SK-N-SH (cell line): ENCODE results near the gene LHFPL5. TPM values are rescaled to one million over a fixed set of nuclear protein-coding genes. Genes with fewer than 3 reads are reported as not detected.

Experiments used
- CTCF ChIA-PET: fragments of 300-600, 350-600 bp; formaldehyde crosslinking; extraction: SDS; loops from one replicate; lab custom pipeline; 2021; lab: Yijun Ruan, JAX
- POLR2A ChIA-PET: fragments of 350-600 bp; sonication (Branson Sonifier 250); formaldehyde crosslinking; extraction: SDS; loops from one replicate; lab custom pipeline; 2020; ENCODE audit warnings: antibody characterized with exemption, inconsistent platforms; lab: Yijun Ruan, JAX
- DNase-seq: peaks from one replicate; pipeline ENCODE4 v3.0.0; 2012
- H2AFZ ChIP-seq: fragments of 200-600 bp; sonication (generic); 2 replicates; pipeline ENCODE4 v1.8.1; 2016; ENCODE audit warnings: antibody characterized with exemption, mild to moderate bottlenecking, low read depth
- H3F3A ChIP-seq: fragments of 200-600 bp; sonication (generic); replicated peaks from 2 replicates; pipeline ENCODE3; 2016; ENCODE audit warnings: antibody characterized with exemption, mild to moderate bottlenecking; ENCODE audit not compliant: insufficient read depth
- H3K27ac ChIP-seq, 2 experiments: fragments of 200-500 bp in 1 of 2; fragments of 200-600 bp in 1 of 2; sonication (Bioruptor generic) in 1 of 2; sonication (generic), shearing (Covaris generic) in 1 of 2; 2 replicates each; pipeline versions ENCODE4 v1.5.1 to v1.6.1; 2014 to 2016; ENCODE audit warnings: low read depth in 2 of 2, inconsistent platforms in 1 of 2, low read length in 1 of 2, mild to moderate bottlenecking in 1 of 2, mixed read lengths in 1 of 2
- H3K27me3 ChIP-seq: fragments of 200-600 bp; sonication (generic), shearing (Covaris generic); 2 replicates; pipeline ENCODE4 v1.6.1; 2016; ENCODE audit warnings: mixed run types; ENCODE audit not compliant: insufficient read depth
- H3K36me3 ChIP-seq, 2 experiments: fragments of 200-500 bp in 1 of 2; fragments of 200-600 bp in 1 of 2; sonication (Bioruptor generic) in 1 of 2; sonication (generic) in 1 of 2; replicated peaks in 1 of 2; 2 replicates each; pipeline versions ENCODE3 to v1.5.1; 2014 to 2016; ENCODE audit warnings: low read length in 1 of 2, mild to moderate bottlenecking in 1 of 2; ENCODE audit not compliant: insufficient read depth in 2 of 2, control insufficient read depth in 1 of 2
- H3K4me1 ChIP-seq, 2 experiments: fragments of 200-500 bp in 1 of 2; fragments of 200-600 bp in 1 of 2; sonication (Bioruptor generic) in 1 of 2; sonication (generic), shearing (Covaris generic) in 1 of 2; 2 replicates each; pipeline versions ENCODE4 v1.5.1 to v1.6.1; 2014 to 2016; ENCODE audit warnings: low read depth in 1 of 2, low read length in 1 of 2, mixed run types in 1 of 2; ENCODE audit not compliant: insufficient read depth in 2 of 2, control insufficient read depth in 1 of 2
- H3K4me2 ChIP-seq: fragments of 200-600 bp; sonication (generic), shearing (Covaris generic); 2 replicates; pipeline ENCODE4 v1.6.1; 2017; ENCODE audit warnings: mixed run types
- H3K4me3 ChIP-seq, 2 experiments: fragments of 200-500 bp in 1 of 2; fragments of 200-600 bp in 1 of 2; sonication (Bioruptor generic) in 1 of 2; sonication (generic), shearing (Covaris generic) in 1 of 2; 2 replicates each; pipeline versions ENCODE4 v1.5.1 to v1.8.1; 2014 to 2016; ENCODE audit warnings: low read depth in 2 of 2, inconsistent platforms in 1 of 2, low read length in 1 of 2, mild to moderate bottlenecking in 1 of 2, mixed read lengths in 1 of 2, moderate library complexity in 1 of 2
- H3K79me2 ChIP-seq: fragments of 200-600 bp; sonication (generic); 2 replicates; pipeline ENCODE4 v1.8.1; 2017; ENCODE audit warnings: mild to moderate bottlenecking; ENCODE audit not compliant: insufficient read depth
- H3K9ac ChIP-seq: fragments of 200-600 bp; sonication (generic); 2 replicates; pipeline ENCODE4 v1.6.1; 2017; ENCODE audit warnings: mixed run types
- H3K9me2 ChIP-seq: fragments of 200-600 bp; sonication (generic); 2 replicates; pipeline ENCODE4 v1.6.1; 2017; ENCODE audit warnings: mixed run types
- H3K9me3 ChIP-seq: fragments of 200-600 bp; sonication (generic); 2 replicates; pipeline ENCODE4 v1.6.1; 2017; ENCODE audit warnings: mixed run types, mild to moderate bottlenecking, moderate library complexity
- H4K20me1 ChIP-seq: fragments of 200-600 bp; sonication (generic); 2 replicates; pipeline ENCODE4 v1.6.1; 2017; ENCODE audit warnings: mild to moderate bottlenecking, mixed run types; ENCODE audit not compliant: insufficient read depth
- EP300 ChIP-seq, 2 experiments: IDR thresholded peaks; 2 replicates each; pipeline versions ENCODE4 v1.4.0 to v1.6.1; 2012; ENCODE audit warnings: borderline replicate concordance in 1 of 2, low read depth in 1 of 2, low read length in 1 of 2
- EZH2phosphoT487 ChIP-seq: fragments of 200-600 bp; sonication (generic); IDR thresholded peaks from 2 replicates; pipeline ENCODE4 v1.6.1; 2017; ENCODE audit warnings: low read depth, mixed run types, mild to moderate bottlenecking, antibody characterized with exemption, moderate library complexity, borderline replicate concordance
- FOSL2 ChIP-seq: IDR thresholded peaks from 2 replicates; pipeline ENCODE4 v1.4.0; 2012; ENCODE audit warnings: low read depth, mild to moderate bottlenecking, moderate library complexity, borderline replicate concordance
- JUND ChIP-seq: IDR thresholded peaks from 2 replicates; pipeline ENCODE4 v1.4.0; 2012
- NFIC ChIP-seq: IDR thresholded peaks from 2 replicates; pipeline ENCODE4 v1.4.0; 2012; ENCODE audit warnings: borderline replicate concordance
- RAD21 ChIP-seq: IDR thresholded peaks from 2 replicates; pipeline ENCODE4 v1.6.1; 2012; ENCODE audit warnings: mild to moderate bottlenecking, low read length
- RCOR1 ChIP-seq: fragments of 150-350 bp; IDR thresholded peaks from 2 replicates; pipeline ENCODE4 v1.6.1; 2017; ENCODE audit warnings: antibody characterized with exemption, low read length
- REST ChIP-seq: IDR thresholded peaks from 2 replicates; pipeline ENCODE4 v1.6.1; 2012; ENCODE audit warnings: mild to moderate bottlenecking, low read depth, low read length, moderate library complexity
- RXRA ChIP-seq: IDR thresholded peaks from 2 replicates; pipeline ENCODE4 v1.4.0; 2012; ENCODE audit warnings: low read depth, mild to moderate bottlenecking, borderline replicate concordance
- SMC3 ChIP-seq: IDR thresholded peaks from 2 replicates; pipeline ENCODE4 v1.6.1; 2012; ENCODE audit warnings: low read depth, low read length, improper control_type of control experiment
- TAF1 ChIP-seq: IDR thresholded peaks from 2 replicates; pipeline ENCODE4 v1.6.1; 2012; ENCODE audit warnings: low read depth, mild to moderate bottlenecking, low read length, moderate library complexity, borderline replicate concordance
- TCF12 ChIP-seq: IDR thresholded peaks from 2 replicates; pipeline ENCODE4 v1.4.0; 2012
- TEAD4 ChIP-seq: IDR thresholded peaks from 2 replicates; pipeline ENCODE4 v1.4.0; 2012; ENCODE audit warnings: mild to moderate bottlenecking, borderline replicate concordance; ENCODE audit not compliant: insufficient read depth
- USF1 ChIP-seq: IDR thresholded peaks from 2 replicates; pipeline ENCODE4 v1.4.0; 2012; ENCODE audit warnings: low read depth, borderline replicate concordance
- WGBS: methylation state at CpG from one replicate; pipeline ENCODE4 v1.1.6; 2017; ENCODE audit warnings: low lambda C conversion rate; 5-methylcytosine and 5-hydroxymethylcytosine counted together
- polyA plus RNA-seq, 3 experiments: library from polyadenylated mRNA; depleted of rRNA; stranded (reverse); fragments of >200 nt; gene quantifications; 2 replicates each; pipeline ENCODE4 v1.2.3, GENCODE V29; 2012
- TF ChIP-seq, protein P1 (sequence below): fragments of 150-350 bp; IDR thresholded peaks from 2 replicates; pipeline ENCODE4 v1.6.1; 2017; ENCODE audit warnings: antibody characterized with exemption, low read length, low read depth, borderline replicate concordance
- TF ChIP-seq, protein P2 (sequence below): IDR thresholded peaks from 2 replicates; pipeline ENCODE4 v1.4.0; 2012; ENCODE audit warnings: low read depth
- TF ChIP-seq, protein P3 (sequence below): fragments of 200-600 bp; sonication (generic); IDR thresholded peaks from 2 replicates; pipeline ENCODE4 v1.6.1; 2017; ENCODE audit warnings: antibody characterized with exemption, mild to moderate bottlenecking, moderate library complexity

The LHFPL5 gene
- polyA plus RNA-seq, 1 of the 3 experiments (the other 2 are of a cell fraction), result not detected

DNA sequence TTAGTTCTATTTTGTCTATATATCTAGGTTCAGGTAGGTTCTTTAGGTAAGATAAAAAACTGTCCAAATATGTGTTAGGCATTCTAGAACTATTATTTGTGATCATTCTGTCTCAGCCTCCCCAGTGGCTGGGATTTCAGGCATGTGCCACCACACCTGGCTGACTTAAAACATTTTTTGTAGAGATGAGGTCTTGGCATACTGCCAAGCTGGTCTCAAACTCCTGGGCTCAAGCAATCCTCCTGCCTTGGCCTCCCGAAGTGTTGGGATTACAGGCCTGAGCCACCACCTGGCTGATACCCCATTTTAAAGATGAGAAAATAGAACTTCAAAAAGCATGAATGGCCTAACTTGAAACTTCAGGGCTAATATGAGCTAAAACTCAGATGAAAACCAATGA lies 33.9 kb downstream of the LHFPL5 start:
- H3K9me2 ChIP-seq, result no peaks in the 10 kb centered on the region
- H3K9ac ChIP-seq, result no peak overlapping the region
- no peak for DNase-seq
- H3K9me3 ChIP-seq, result no peaks in the 10 kb centered on the region
- peak; percentile 19; the same call in 1 of the 2 replicates for TF ChIP-seq NFIC
- no peak for TF ChIP-seq RCOR1
- H3K4me1 ChIP-seq, result no peaks in the 10 kb centered on the region
- ChIA-PET CTCF (no interaction called here), POLR2A (no interaction called here)
- no peak overlapping the region for H3K27ac ChIP-seq
- no peak overlapping the region for H3K4me2 ChIP-seq
- H2AFZ ChIP-seq, result no peak overlapping the region
- no peaks in the 10 kb centered on the region for H3K79me2 ChIP-seq
- no peaks in the 10 kb centered on the region for H4K20me1 ChIP-seq
- peaks cover 43 to 54% of the 10 kb centered on the region in 2 experiments for H3K36me3 ChIP-seq
- no peaks in the 10 kb centered on the region for H3F3A ChIP-seq
- WGBS, result 33% methylated on average over 1 of the region's 1 CpG
- no peak overlapping the region for H3K4me3 ChIP-seq
- no peaks in the 10 kb centered on the region for H3K27me3 ChIP-seq

- H3K4me3 ChIP-seq, result no peak overlapping the region
- ChIA-PET CTCF (no interaction called here), POLR2A (no interaction called here)
- 91% methylated on average over 3 of the region's 3 CpGs for WGBS
- H3K9ac ChIP-seq, result no peak overlapping the region
- peaks cover 29 to 61% of the 10 kb centered on the region in 2 experiments for H3K36me3 ChIP-seq
- H4K20me1 ChIP-seq, result no peaks in the 10 kb centered on the region
- TF ChIP-seq TAF1 (no peak), REST (no peak), JUND (no peak), FOSL2 (no peak), RAD21 (no peak), EP300 (IDR thresholded peaks at IDR 0.05; ENCODE audit: borderline replicate concordance in 1 of 2, low read depth in 1 of 2, low read length in 1 of 2) (no peak), SMC3 (no peak), USF1 (no peak), EZH2phosphoT487 (no peak), TEAD4 (no peak), TCF12 (no peak), RXRA (no peak)
- TF ChIP-seq, protein P1, sequence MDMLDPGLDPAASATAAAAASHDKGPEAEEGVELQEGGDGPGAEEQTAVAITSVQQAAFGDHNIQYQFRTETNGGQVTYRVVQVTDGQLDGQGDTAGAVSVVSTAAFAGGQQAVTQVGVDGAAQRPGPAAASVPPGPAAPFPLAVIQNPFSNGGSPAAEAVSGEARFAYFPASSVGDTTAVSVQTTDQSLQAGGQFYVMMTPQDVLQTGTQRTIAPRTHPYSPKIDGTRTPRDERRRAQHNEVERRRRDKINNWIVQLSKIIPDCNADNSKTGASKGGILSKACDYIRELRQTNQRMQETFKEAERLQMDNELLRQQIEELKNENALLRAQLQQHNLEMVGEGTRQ, result no peak
- TF ChIP-seq, protein P2, sequence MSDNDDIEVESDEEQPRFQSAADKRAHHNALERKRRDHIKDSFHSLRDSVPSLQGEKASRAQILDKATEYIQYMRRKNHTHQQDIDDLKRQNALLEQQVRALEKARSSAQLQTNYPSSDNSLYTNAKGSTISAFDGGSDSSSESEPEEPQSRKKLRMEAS, result no peak
- TF ChIP-seq, protein P3, sequence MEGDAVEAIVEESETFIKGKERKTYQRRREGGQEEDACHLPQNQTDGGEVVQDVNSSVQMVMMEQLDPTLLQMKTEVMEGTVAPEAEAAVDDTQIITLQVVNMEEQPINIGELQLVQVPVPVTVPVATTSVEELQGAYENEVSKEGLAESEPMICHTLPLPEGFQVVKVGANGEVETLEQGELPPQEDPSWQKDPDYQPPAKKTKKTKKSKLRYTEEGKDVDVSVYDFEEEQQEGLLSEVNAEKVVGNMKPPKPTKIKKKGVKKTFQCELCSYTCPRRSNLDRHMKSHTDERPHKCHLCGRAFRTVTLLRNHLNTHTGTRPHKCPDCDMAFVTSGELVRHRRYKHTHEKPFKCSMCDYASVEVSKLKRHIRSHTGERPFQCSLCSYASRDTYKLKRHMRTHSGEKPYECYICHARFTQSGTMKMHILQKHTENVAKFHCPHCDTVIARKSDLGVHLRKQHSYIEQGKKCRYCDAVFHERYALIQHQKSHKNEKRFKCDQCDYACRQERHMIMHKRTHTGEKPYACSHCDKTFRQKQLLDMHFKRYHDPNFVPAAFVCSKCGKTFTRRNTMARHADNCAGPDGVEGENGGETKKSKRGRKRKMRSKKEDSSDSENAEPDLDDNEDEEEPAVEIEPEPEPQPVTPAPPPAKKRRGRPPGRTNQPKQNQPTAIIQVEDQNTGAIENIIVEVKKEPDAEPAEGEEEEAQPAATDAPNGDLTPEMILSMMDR, result no peak
- no peak for DNase-seq
- H3K27me3 ChIP-seq, result no peaks in the 10 kb centered on the region
- no peak overlapping the region for H3K4me2 ChIP-seq
- H3K9me2 ChIP-seq, result no peaks in the 10 kb centered on the region
- H2AFZ ChIP-seq, result no peak overlapping the region
- no peaks in the 10 kb centered on the region for H3K4me1 ChIP-seq
- peaks cover 3% of the 10 kb centered on the region for H3F3A ChIP-seq
- no peak overlapping the region for H3K27ac ChIP-seq
- H3K9me3 ChIP-seq, result no peaks in the 10 kb centered on the region
- no peaks in the 10 kb centered on the region for H3K79me2 ChIP-seq
Measured at GRCh38 chr6:35842381-35842780, 37.2 kb downstream of the LHFPL5 start.
